HG02798 (cell line): ENCODE data around the gene BRD2.
A peak's percentile ranks its signal among the peaks of the same experiment; 100 is the strongest.

ENCODE experiments used
- ATAC-seq: cut with Tn5 transposase; IDR thresholded peaks from one replicate; pipeline ENCODE4 v1.9.1; 2021; ENCODE audit warnings: mild to moderate bottlenecking; ENCODE audit not compliant: unreplicated experiment, poor library complexity

The BRD2 gene

GRCh38 chr6:32970413-32971241 lies 2.2 kb downstream of the BRD2 start:
- ATAC-seq, result no peak

- ATAC-seq, result no peak
Measured at GRCh38 chr6:32971242-32971580, 2.8 kb downstream of the BRD2 start.

GRCh38 chr6:32971581-32972352 lies 3.4 kb downstream of the BRD2 start:
- peak; percentile 55 for ATAC-seq

GRCh38 chr6:32972353-32973143 lies 4.2 kb downstream of the BRD2 start:
- no peak for ATAC-seq

- ATAC-seq, result no peak
Measured at GRCh38 chr6:32973144-32974015, 5.0 kb downstream of the BRD2 start.

GRCh38 chr6:32974016-32974333 lies 5.6 kb downstream of the BRD2 start:
- no peak for ATAC-seq

- ATAC-seq, result no peak
Measured at GRCh38 chr6:32974541-32975308, 6.3 kb downstream of the BRD2 start.

GRCh38 chr6:32975886-32976285 lies 7.5 kb downstream of the BRD2 start:
- no peak for ATAC-seq

- ATAC-seq, result no peak
Measured at GRCh38 chr6:32976334-32977069, 8.1 kb downstream of the BRD2 start.

- ATAC-seq, result no peak
Measured at GRCh38 chr6:32977272-32977952, 9.0 kb downstream of the BRD2 start.

- ATAC-seq, result no peak
Measured at GRCh38 chr6:32977953-32978324, 9.5 kb downstream of the BRD2 start.

GRCh38 chr6:32979720-32980487 lies 11.5 kb downstream of the BRD2 start:
- ATAC-seq, result no peak

- ATAC-seq, result no peak
Measured at GRCh38 chr6:32980488-32981038, 12.2 kb downstream of the BRD2 start.

GRCh38 chr6:32982084-32982701 lies 13.8 kb downstream of the BRD2 start:
- no peak for ATAC-seq

GRCh38 chr6:32982702-32983492 lies 14.5 kb downstream of the BRD2 start:
- ATAC-seq, result no peak

- no peak for ATAC-seq
Measured at GRCh38 chr6:32983493-32983848, 15.1 kb downstream of the BRD2 start.
